HG03558 (cell line): ENCODE results near the gene RGS3.

Experiments
- ATAC-seq: cut with Tn5 transposase; IDR thresholded peaks from one replicate; pipeline ENCODE4 v1.9.1; 2021; ENCODE audit warnings: moderate number of reproducible peaks; ENCODE audit not compliant: unreplicated experiment; ENCODE audit errors: extremely low read depth

The RGS3 gene

GRCh38 chr9:113580954-113581311, 117.4 kb downstream of the RGS3 start:
- ATAC-seq: no peak

DNA sequence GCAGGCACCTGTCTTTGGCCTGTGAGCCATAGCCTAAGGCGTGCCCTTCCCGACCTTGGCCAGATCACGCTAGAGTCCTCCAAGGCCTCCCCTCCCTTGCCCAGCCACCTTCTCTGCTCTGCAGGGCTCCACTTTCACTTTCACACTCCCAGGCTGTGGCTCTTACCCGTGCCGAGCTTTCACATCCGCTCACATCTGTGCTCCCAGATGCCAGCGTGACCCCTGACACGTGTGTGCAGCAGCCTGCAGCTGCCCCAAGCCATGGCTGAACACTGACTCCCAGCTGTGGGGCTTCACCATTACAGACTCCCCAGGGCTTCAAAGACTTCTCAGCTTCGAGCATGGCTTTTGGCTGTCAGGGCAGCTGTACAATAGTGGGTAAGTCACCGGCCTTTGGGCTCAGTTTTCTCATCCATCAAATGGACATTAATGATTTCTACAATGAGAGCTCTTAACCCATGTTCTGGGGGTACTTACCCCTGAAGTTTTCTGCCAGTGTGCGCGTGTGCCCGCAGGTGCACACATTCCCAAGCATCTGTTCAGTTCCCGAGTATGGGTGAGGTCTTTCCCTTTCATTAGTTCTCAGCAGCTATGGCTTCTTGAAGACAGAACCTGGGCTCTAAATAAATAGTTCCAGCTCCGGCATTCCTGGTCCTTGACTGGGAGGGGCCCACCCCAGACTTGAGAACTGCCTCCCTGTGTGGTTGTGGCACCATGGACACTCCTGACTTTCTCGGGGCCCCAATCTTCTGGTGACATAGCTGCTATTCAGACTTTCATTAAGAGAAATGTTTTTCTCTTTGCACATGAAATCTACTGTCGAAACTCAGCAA, 118.6 kb downstream of the RGS3 start:
- peak; percentile 71 for ATAC-seq

DNA sequence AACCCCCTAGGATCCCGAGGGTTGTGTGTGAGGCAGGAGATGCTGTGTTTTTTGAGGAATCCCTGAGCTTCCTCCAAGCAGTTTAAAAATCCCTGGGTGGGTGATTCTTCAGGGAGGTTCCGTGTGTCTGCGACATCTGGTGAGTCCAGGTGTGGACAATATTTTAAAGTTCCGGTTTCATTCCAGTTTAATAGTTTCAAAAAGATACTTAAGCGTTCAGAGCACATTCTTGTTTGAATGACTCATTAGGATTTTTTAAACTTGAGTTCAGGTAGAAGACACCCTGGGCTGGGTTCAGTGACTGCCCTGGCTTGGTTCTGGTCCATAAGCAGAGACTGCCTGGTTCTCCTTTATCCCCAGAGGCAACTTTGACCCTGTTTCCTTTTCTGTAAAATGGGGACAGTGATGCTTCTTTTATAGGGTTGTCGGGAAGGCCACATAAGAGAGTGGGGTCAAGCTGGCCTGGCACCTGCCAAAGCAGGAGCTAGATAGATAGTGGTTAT, 119.2 kb downstream of the RGS3 start:
- no peak for ATAC-seq

- ATAC-seq: no peak
Measured at GRCh38 chr9:113583511-113584427, 120.2 kb downstream of the RGS3 start.

- ATAC-seq: no peak
Measured at GRCh38 chr9:113584428-113585084, 121.0 kb downstream of the RGS3 start.

GRCh38 chr9:113585085-113585442, 121.5 kb downstream of the RGS3 start:
- no peak for ATAC-seq

DNA sequence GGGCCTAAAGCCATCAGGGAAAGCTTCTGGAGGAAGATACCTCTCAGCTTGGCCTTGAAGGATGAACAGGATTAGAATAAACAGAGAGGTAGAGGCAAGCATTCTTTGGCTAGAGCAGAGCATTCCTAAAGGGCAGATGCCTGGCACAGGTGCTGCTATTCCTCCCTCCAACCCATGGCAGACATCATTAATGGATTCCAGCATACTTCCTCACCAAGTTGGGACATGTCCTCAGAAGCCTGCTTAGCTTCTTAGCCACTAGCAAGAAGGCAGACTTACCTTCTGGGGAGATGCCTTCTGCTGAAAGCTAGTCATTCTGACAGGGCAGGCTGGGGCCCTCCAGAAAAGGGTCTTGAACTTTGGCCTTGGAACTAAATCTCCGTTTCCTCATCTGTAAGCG, 122.0 kb downstream of the RGS3 start:
- no peak for ATAC-seq

- ATAC-seq: no peak
Measured at GRCh38 chr9:113587471-113588031, 124.0 kb downstream of the RGS3 start.

DNA sequence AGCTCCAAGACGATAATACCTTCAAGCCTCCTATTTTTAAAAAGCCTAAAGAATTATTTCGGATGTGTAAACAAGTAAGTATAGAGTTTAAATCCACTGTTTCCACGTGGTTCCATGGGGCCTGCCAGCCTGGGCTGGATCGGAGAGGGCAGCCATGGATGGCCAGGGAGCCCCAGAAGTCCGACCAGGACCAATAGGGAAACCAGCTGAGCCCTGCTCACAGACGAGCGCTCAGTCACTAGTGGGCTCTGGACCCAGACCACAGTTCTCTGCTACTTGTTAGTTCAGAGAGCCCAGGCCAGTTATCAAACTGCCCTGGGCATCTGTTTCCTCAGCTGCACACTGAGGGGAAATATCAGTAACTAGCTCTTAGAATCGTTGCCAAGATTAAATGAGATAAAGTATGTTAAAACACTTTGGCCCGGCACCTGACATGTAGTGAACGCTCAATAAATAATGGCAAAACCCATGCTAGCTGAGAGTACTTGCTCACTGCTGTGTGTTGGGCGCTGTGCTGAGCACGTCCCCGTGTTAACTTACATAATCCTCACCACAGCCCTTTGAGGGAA, 124.8 kb downstream of the RGS3 start:
- ATAC-seq: no peak

DNA sequence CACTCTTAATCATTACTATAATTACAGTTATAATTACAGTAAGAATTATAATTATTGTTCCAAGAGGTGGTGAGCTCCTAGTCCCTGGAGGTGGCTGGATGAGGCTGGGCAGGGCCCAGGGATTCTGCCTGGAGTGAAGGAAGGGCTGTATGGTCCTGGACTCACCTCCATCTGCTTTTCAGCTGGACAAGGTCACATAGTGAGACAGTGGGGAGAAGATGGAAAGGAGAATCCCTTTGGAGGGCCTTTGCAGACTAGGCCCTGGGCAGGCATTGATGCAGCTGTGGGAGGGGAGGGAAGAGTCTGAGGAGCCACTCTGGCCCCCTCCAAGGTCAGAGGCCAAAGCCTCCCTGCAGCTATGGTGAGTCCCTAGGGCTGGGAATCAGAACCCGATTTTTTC, 125.4 kb downstream of the RGS3 start:
- ATAC-seq: no peak

- no peak for ATAC-seq
Measured at GRCh38 chr9:113589407-113589806, 125.9 kb downstream of the RGS3 start.

DNA sequence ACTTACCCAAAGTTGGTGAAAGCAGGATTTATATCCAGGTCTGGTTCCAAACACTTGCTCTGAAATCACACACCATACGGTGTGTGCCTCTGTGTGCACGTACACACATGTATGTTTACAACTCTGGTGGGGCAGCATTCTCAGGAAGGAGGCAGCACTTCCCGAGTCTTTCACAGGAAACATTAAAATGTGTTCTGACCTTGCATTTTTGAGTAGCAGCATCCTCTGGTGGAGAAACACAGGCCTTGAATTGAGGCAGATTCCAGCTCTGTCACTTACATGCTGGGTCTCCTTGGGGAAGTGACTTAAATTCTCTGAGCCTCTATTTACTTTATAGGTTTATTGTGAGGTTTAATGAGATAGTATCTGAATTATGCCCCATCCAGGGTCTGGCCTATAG, 126.4 kb downstream of the RGS3 start:
- no peak for ATAC-seq

GRCh38 chr9:113590389-113590788, 126.9 kb downstream of the RGS3 start:
- no peak for ATAC-seq

DNA sequence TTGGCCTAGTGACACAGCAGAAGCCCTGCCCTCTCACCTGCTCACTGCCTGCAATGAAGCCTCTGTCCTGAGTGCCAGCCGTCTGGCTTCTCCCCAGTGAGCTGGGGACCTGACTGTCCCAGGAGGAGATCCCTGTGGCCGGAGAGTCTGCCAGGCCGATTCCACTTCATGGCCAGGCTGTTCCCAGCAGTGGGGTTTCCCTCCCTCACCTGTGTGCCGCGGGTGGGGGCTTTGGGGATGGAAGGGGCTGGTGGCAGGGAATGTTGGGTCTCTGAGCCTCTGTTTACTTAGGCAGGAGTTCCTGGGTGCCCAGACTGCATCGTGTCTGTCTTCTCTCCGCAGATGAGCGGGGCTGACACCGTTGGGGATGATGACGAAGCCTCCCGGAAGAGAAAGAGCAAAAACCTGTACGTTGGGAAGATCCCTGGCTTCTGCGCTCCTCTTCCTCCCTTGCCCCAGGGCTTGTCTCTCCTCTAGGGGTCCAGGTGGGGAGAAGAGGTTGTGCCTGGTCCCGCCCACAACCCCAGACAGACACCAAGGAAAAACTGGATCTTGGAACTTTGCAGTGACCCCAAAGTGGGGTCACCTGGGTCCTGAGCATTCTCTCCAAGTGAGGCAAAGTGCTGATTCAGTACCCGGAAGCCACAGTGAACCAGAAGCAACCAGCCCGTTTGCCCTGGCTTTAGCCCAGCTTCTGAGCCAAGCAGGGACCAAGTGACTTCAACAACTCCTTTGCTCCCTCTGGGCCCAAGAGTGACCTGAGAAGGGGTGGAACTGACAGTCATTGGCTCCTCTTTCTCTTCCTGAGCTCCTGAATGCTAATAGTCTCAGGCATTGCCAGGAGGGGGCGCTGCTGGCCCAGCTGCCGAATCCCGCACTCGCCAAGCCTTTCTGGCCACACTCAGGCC, 127.7 kb downstream of the RGS3 start:
- ATAC-seq: peak; percentile 35

GRCh38 chr9:113591899-113592625, 128.5 kb downstream of the RGS3 start:
- no peak for ATAC-seq

DNA sequence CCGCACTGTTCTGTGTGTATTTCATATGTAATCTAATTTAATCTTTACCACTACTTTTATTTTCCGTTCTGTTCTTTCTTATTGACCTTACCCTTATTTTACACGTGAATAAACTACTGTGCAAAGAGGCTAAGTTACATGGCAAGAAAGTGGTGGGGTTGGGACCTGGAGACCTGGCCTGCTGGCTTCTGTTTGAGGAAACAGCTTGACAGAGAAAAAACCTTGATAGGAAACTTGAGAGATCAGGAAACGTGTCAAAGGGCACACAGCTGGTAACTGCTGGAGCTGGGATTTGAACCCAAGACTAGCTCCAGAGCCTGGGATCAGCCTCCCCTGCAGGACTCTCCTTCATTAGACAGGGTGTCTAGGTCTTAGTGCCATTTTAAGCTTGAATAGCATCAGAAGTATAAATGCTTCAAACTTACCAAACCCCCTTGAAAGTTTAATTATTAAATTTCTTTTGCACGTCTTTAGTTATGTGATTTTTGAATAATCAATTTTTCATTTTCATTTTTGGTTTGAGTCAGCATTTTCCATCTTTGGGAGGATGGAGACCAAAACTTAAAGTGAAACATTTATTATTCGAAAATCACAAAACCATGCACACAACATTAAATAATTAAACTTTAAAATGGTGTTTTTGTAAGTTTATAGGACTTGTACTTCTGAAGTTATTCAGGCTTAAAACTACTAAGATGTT, 129.5 kb downstream of the RGS3 start:
- ATAC-seq: no peak

DNA sequence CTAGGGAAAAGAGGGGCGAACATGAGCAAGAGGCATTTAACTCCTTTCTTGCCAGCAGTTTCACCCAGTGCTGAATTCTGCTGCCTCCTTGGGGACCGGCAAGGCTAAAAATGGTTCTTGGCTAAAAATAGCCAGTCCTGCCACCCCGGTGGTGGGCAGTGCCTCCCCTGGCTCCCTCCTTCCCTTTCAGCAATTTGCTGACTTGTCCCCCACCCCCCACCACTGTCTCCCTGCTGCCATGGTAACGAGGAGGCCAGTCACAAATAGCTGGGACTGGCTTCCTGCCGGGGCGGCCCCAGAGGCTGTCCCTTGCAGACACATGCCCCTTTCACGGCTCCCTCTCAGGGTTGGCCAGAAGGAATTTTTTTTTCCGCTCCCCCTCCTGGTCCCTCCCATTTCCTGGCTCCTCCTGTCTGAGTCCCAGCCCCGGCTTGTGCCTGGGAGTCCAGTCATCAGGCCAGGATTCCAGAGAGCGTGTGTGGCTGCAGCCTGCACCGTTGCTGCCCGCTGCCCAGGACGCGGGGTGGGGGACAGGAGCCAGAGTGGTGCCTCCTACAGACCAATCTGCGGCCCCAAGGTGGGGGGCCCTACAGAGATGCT, 130.3 kb downstream of the RGS3 start:
- ATAC-seq: peak; percentile 46
